Gastrocnemius medialis (tissue), 4 donors: Measurements from ENCODE around the gene PPP1R14C. TPM values are rescaled to one million over a fixed set of nuclear protein-coding genes. Genes with fewer than 3 reads are reported as not detected.

Source experiments
- ATAC-seq, 2 donors: fragments of 150-250 bp; one replicate each; pipeline ENCODE4 v1.9.1; 2016
- DNase-seq, 2 donors: peaks; one replicate each; pipeline ENCODE4 v3.0.0-alpha.2; 2019
- H3K27ac ChIP-seq, 4 donors: fragments of 200-600 bp; sonication (generic); 1 replicate in 1 of 4; 2 replicates in 3 of 4; pipeline ENCODE4 v1.5.1; 2016 to 2018; ENCODE audit warnings: mild to moderate bottlenecking in 2 of 4, moderate library complexity in 1 of 4
- H3K27me3 ChIP-seq, 3 donors: fragments of 200-600 bp; sonication (generic) in 2 of 3; 1 replicate in 1 of 3; 2 replicates in 2 of 3; pipeline versions ENCODE4 v1.5.1 to v1.6.0; 2016 to 2019; ENCODE audit warnings: mild to moderate bottlenecking in 1 of 3, moderate library complexity in 1 of 3
- H3K36me3 ChIP-seq, 2 donors: fragments of 200-600 bp; sonication (generic) in 1 of 2; one replicate each; pipeline ENCODE4 v1.5.1; 2017 to 2018
- H3K4me1 ChIP-seq, 2 donors: fragments of 200-600 bp; sonication (generic) in 1 of 2; one replicate each; pipeline ENCODE4 v1.5.1; 2016 to 2017; ENCODE audit warnings: mild to moderate bottlenecking in 2 of 2
- H3K4me3 ChIP-seq, 4 donors: fragments of 200-600 bp; sonication (generic) in 3 of 4; 1 replicate in 1 of 4; 2 replicates in 3 of 4; pipeline ENCODE4 v1.5.1; 2016 to 2019; ENCODE audit warnings: mild to moderate bottlenecking in 2 of 4
- H3K9me3 ChIP-seq, 3 donors: fragments of 200-600 bp; sonication (generic) in 2 of 3; 1 replicate in 1 of 3; 2 replicates in 2 of 3; pipeline ENCODE4 v1.5.1; 2016 to 2019
- CTCF ChIP-seq, 5 experiments: fragments of 450-650 bp in 3 of 5; fragments of 200-600 bp in 2 of 5; sonication (generic) in 2 of 5; IDR thresholded peaks in 4 of 5; conservative IDR thresholded peaks in 1 of 5; 1 replicate in 4 of 5; 2 replicates in 1 of 5; pipeline ENCODE4 v1.5.1; 2016 to 2019; ENCODE audit warnings: antibody characterized with exemption in 5 of 5, mild to moderate bottlenecking in 3 of 5, moderate library complexity in 3 of 5
- POLR2A ChIP-seq, 2 donors: fragments of 450-650 bp; IDR thresholded peaks; one replicate each; pipeline ENCODE4 v1.6.1; 2017; ENCODE audit warnings: antibody characterized with exemption in 2 of 2, mild to moderate bottlenecking in 2 of 2, moderate library complexity in 2 of 2
- in situ Hi-C, 4 donors: fragments of 200-750 bp; cut with MboI; loops; one replicate each; pipeline versions ENCODE4 v1.15.0 to v1.8.0; 2017; ENCODE audit warnings: low sequenced_read_pairs in 4 of 4
- intact Hi-C: fragments of 100-400 bp; cut with DNase I; formaldehyde crosslinking; loops from one replicate; pipeline ENCODE4 v1.15.1; 2023; ENCODE audit warnings: low total_unique reads
- total RNA-seq, 4 donors: library from RNA; depleted of rRNA; stranded (reverse); fragments of >200 nt; gene quantifications; one replicate each; pipeline versions ENCODE4 v1.1.0 to v1.2.3, GENCODE V29; 2016

PPP1R14C gene
- total RNA-seq, 4 donors from 2014 or later, result 14.9 to 37.0 (median 21.7) TPM

GRCh38 chr6:150145427-150145826 lies 2.6 kb downstream of the PPP1R14C start:
- intact Hi-C loops, result loop anchor here (1.0 kb wide), 1 partner anchor 106 kb away; no protein-coding TSS in a partner anchor

GRCh38 chr6:150145830-150146229 lies 3.0 kb downstream of the PPP1R14C start:
- peaks cover 0 to 15% (median 5%) of the 10 kb centered on the region in 3 donors for H3K27me3 ChIP-seq
- TF ChIP-seq CTCF (IDR thresholded peaks at IDR 0.05 in 4 of 5, conservative IDR thresholded peaks at IDR 0.05 in 1 of 5) (no peak), POLR2A (IDR thresholded peaks at IDR 0.05) (no peak)
- H3K9me3 ChIP-seq, result no peaks in the 10 kb centered on the region
- DNase-seq, result no peak
- no peaks in the 10 kb centered on the region for H3K36me3 ChIP-seq
- intact Hi-C loops (loop anchor here (1.0 kb wide), 1 partner anchor 105 kb away; no protein-coding TSS in a partner anchor), in situ Hi-C loops (no loop called here)
- no peak for ATAC-seq
- H3K4me3 ChIP-seq, result peak overlapping the region in 1 of 4 donors; percentile 69
- H3K4me1 ChIP-seq, result peaks cover 33 to 42% of the 10 kb centered on the region in 2 donors
- H3K27ac ChIP-seq, result peak overlapping the region in 2 of 4 donors; percentile 69 to 83

More at GRCh38 chr6:150145427-150145826, 2.6 kb downstream of the PPP1R14C start:
- DNase-seq, result no peak
- H3K27ac ChIP-seq, result peak overlapping the region in 2 of 4 donors; percentile 69 to 83
- ATAC-seq, result no peak
- TF ChIP-seq POLR2A (IDR thresholded peaks at IDR 0.05) (no peak), CTCF (IDR thresholded peaks at IDR 0.05 in 4 of 5, conservative IDR thresholded peaks at IDR 0.05 in 1 of 5) (no peak)
- H3K4me1 ChIP-seq, result peaks cover 29 to 38% of the 10 kb centered on the region in 2 donors
- H3K36me3 ChIP-seq, result no peaks in the 10 kb centered on the region
- H3K9me3 ChIP-seq, result no peaks in the 10 kb centered on the region
- in situ Hi-C loops, result no loop called here
- H3K4me3 ChIP-seq, result peak overlapping the region in 1 of 4 donors; percentile 69
- H3K27me3 ChIP-seq, result peaks cover 0 to 15% (median 5%) of the 10 kb centered on the region in 3 donors

- Histone ChIP-seq H3K27ac (no peak overlapping the region), H3K27me3 (peaks cover 0 to 13% (median 5%) of the 10 kb centered on the region in 3 donors), H3K36me3 (no peaks in the 10 kb centered on the region), H3K4me1 (peaks cover 36 to 47% of the 10 kb centered on the region in 2 donors), H3K4me3 (no peak overlapping the region), H3K9me3 (no peaks in the 10 kb centered on the region)
- intact Hi-C loops, result no loop called here
- in situ Hi-C loops, result no loop called here
- no peak for DNase-seq
- TF ChIP-seq POLR2A (IDR thresholded peaks at IDR 0.05) (no peak), CTCF (IDR thresholded peaks at IDR 0.05 in 4 of 5, conservative IDR thresholded peaks at IDR 0.05 in 1 of 5) (no peak)
- no peak for ATAC-seq
Observed at GRCh38 chr6:150146436-150146835, 3.6 kb downstream of the PPP1R14C start.

- Histone ChIP-seq H3K36me3 (no peaks in the 10 kb centered on the region), H3K4me3 (no peak overlapping the region), H3K4me1 (peaks cover 44 to 51% of the 10 kb centered on the region in 2 donors), H3K27me3 (peaks cover 0 to 5% (median 4%) of the 10 kb centered on the region in 3 donors), H3K27ac (no peak overlapping the region), H3K9me3 (no peaks in the 10 kb centered on the region)
- ATAC-seq, result peak; percentile 11 to 20
- intact Hi-C loops (no loop called here), in situ Hi-C loops (no loop called here)
- TF ChIP-seq POLR2A (IDR thresholded peaks at IDR 0.05) (no peak), CTCF (IDR thresholded peaks at IDR 0.05 in 4 of 5, conservative IDR thresholded peaks at IDR 0.05 in 1 of 5) (no peak)
- DNase-seq, result no peak
Observed at GRCh38 chr6:150149146-150149545, 6.3 kb downstream of the PPP1R14C start.

GRCh38 chr6:150150458-150150820 lies 7.6 kb downstream of the PPP1R14C start:
- H3K27me3 ChIP-seq, result no peaks in the 10 kb centered on the region
- H3K4me1 ChIP-seq, result peaks cover 32 to 38% of the 10 kb centered on the region in 2 donors

More at GRCh38 chr6:150150458-150150820, 7.6 kb downstream of the PPP1R14C start:
- intact Hi-C loops, result no loop called here
- Histone ChIP-seq H3K27ac (no peak overlapping the region), H3K4me3 (no peak overlapping the region), H3K36me3 (no peaks in the 10 kb centered on the region), H3K9me3 (no peaks in the 10 kb centered on the region)
- ATAC-seq (no peak), DNase-seq (no peak)
- in situ Hi-C loops, result no loop called here
- TF ChIP-seq CTCF (IDR thresholded peaks at IDR 0.05 in 4 of 5, conservative IDR thresholded peaks at IDR 0.05 in 1 of 5) (no peak), POLR2A (IDR thresholded peaks at IDR 0.05) (no peak)
